ENCODE data around the gene P2RY4. TPM values are rescaled to one million over a fixed set of nuclear protein-coding genes. Genes with fewer than 3 reads are reported as not detected.
"Not testable (repeated sequence)": the region's sequence is repeated elsewhere in the genome, so short reads cannot be mapped to it uniquely, and the experiment has no call there.

P2RY4 gene
- total RNA-seq, 1 donor, result under 0.01 TPM

DNA sequence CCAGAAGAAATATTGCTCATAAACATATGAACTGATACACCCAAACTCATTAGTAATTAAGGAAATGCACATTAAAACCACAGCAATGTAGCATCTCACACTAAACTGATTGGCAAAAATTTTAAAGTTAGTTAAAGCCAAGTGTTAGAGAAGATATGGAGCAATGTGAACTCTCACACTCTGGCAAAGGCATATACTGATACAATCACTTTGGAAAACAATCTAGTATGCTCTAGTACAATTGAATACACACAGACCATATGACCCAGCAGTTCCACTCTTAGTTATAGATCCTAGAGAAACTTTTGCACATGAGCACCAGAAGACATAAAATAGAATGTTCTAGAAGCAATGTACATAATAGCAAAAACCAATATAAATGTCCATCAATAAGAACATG is 34.0 kb downstream of the P2RY4 start:
- Histone ChIP-seq H3K4me3 (ENCODE audit: insufficient read depth, low read length) (no peak overlapping the region), H2AFZ (ENCODE audit: low read length) (no peak overlapping the region), H3K27ac (ENCODE audit: low read depth, low read length) (no peak overlapping the region), H3K4me1 (ENCODE audit: insufficient read depth, low read length) (no peaks in the 10 kb centered on the region), H3K4me2 (ENCODE audit: insufficient read depth, low read length) (no peak overlapping the region), H3K9me3 (ENCODE audit: low read depth, low read length) (no peaks in the 10 kb centered on the region), H4K20me1 (ENCODE audit: insufficient read depth, low read length) (no peaks in the 10 kb centered on the region), H3K79me2 (ENCODE audit: insufficient read depth, low read length) (no peaks in the 10 kb centered on the region), H3K36me3 (ENCODE audit: insufficient read depth, low read length) (no peaks in the 10 kb centered on the region), H3K27me3 (ENCODE audit: insufficient read depth, low read length) (peaks cover 9% of the 10 kb centered on the region)
- TF ChIP-seq, protein P1, sequence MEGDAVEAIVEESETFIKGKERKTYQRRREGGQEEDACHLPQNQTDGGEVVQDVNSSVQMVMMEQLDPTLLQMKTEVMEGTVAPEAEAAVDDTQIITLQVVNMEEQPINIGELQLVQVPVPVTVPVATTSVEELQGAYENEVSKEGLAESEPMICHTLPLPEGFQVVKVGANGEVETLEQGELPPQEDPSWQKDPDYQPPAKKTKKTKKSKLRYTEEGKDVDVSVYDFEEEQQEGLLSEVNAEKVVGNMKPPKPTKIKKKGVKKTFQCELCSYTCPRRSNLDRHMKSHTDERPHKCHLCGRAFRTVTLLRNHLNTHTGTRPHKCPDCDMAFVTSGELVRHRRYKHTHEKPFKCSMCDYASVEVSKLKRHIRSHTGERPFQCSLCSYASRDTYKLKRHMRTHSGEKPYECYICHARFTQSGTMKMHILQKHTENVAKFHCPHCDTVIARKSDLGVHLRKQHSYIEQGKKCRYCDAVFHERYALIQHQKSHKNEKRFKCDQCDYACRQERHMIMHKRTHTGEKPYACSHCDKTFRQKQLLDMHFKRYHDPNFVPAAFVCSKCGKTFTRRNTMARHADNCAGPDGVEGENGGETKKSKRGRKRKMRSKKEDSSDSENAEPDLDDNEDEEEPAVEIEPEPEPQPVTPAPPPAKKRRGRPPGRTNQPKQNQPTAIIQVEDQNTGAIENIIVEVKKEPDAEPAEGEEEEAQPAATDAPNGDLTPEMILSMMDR (IDR thresholded peaks at IDR 0.05; ENCODE audit: extremely low read depth, low read depth, low read length), result no peak
- no peak for DNase-seq (ENCODE audit: insufficient read length, low spot score, missing footprints)

GRCh38 chrX:70219938-70220764 is 39.9 kb downstream of the P2RY4 start:
- H3K36me3 ChIP-seq (ENCODE audit: insufficient read depth, low read length), result no peaks in the 10 kb centered on the region
- H3K79me2 ChIP-seq (ENCODE audit: insufficient read depth, low read length), result no peaks in the 10 kb centered on the region
- no peaks in the 10 kb centered on the region for H4K20me1 ChIP-seq (ENCODE audit: insufficient read depth, low read length)
- TF ChIP-seq, protein P1 (IDR thresholded peaks at IDR 0.05; ENCODE audit: extremely low read depth, low read depth, low read length), result no peak
- no peak overlapping the region for H3K4me2 ChIP-seq (ENCODE audit: insufficient read depth, low read length)
- no peak overlapping the region for H3K4me3 ChIP-seq (ENCODE audit: insufficient read depth, low read length)
- H3K27me3 ChIP-seq (ENCODE audit: insufficient read depth, low read length), result peaks cover 10% of the 10 kb centered on the region
- no peak overlapping the region for H3K27ac ChIP-seq (ENCODE audit: low read depth, low read length)
- DNase-seq (ENCODE audit: insufficient read length, low spot score, missing footprints), result peak; percentile 35
- peaks cover 3% of the 10 kb centered on the region for H3K4me1 ChIP-seq (ENCODE audit: insufficient read depth, low read length)
- H3K9me3 ChIP-seq (ENCODE audit: low read depth, low read length), result no peaks in the 10 kb centered on the region
- H2AFZ ChIP-seq (ENCODE audit: low read length), result no peak overlapping the region

- not testable (repeated sequence) for H3K9me3 ChIP-seq (ENCODE audit: low read depth, low read length); H3K79me2 ChIP-seq (ENCODE audit: insufficient read depth, low read length); H2AFZ ChIP-seq (ENCODE audit: low read length); H4K20me1 ChIP-seq (ENCODE audit: insufficient read depth, low read length); H3K27me3 ChIP-seq (ENCODE audit: insufficient read depth, low read length); H3K4me1 ChIP-seq (ENCODE audit: insufficient read depth, low read length); H3K4me3 ChIP-seq (ENCODE audit: insufficient read depth, low read length); H3K36me3 ChIP-seq (ENCODE audit: insufficient read depth, low read length); DNase-seq (ENCODE audit: insufficient read length, low spot score, missing footprints); H3K4me2 ChIP-seq (ENCODE audit: insufficient read depth, low read length); H3K27ac ChIP-seq (ENCODE audit: low read depth, low read length)
These were observed 50.4 kb downstream of the P2RY4 start for GRCh38 chrX:70209570-70209969.

GRCh38 chrX:70208479-70208878 is 51.5 kb downstream of the P2RY4 start:
- H3K4me1 ChIP-seq (ENCODE audit: insufficient read depth, low read length), result no peaks in the 10 kb centered on the region
- DNase-seq (ENCODE audit: insufficient read length, low spot score, missing footprints), result no peak
- H3K9me3 ChIP-seq (ENCODE audit: low read depth, low read length), result no peaks in the 10 kb centered on the region
- no peak overlapping the region for H3K27ac ChIP-seq (ENCODE audit: low read depth, low read length)
- H4K20me1 ChIP-seq (ENCODE audit: insufficient read depth, low read length), result no peaks in the 10 kb centered on the region
- no peaks in the 10 kb centered on the region for H3K79me2 ChIP-seq (ENCODE audit: insufficient read depth, low read length)
- no peaks in the 10 kb centered on the region for H3K36me3 ChIP-seq (ENCODE audit: insufficient read depth, low read length)
- H3K4me2 ChIP-seq (ENCODE audit: insufficient read depth, low read length), result no peak overlapping the region
- H3K27me3 ChIP-seq (ENCODE audit: insufficient read depth, low read length), result peaks cover 9% of the 10 kb centered on the region
- H2AFZ ChIP-seq (ENCODE audit: low read length), result no peak overlapping the region
- H3K4me3 ChIP-seq (ENCODE audit: insufficient read depth, low read length), result no peak overlapping the region
- TF ChIP-seq, protein P1 (IDR thresholded peaks at IDR 0.05; ENCODE audit: extremely low read depth, low read depth, low read length), result no peak

Small RNAs within 50 kb of the gene (small RNA-seq; reads per million reads assigned to genes)
- gene RNA5SP507, result not detected

Other genes starting within 250 kb of the P2RY4 start
- gene AWAT2, start 210.3 kb downstream of the P2RY4 start, total RNA-seq, result not detected in 2 replicates
- gene OTUD6A, start 197.7 kb downstream of the P2RY4 start, total RNA-seq, result not detected in 2 replicates
- 85.0 and 88.1 TPM in 2 replicates for gene IGBP1, start 126.8 kb downstream of the P2RY4 start, total RNA-seq
- gene DGAT2L6, start 82.7 kb downstream of the P2RY4 start, total RNA-seq, result not detected in 2 replicates
- not detected in 2 replicates for gene AWAT1, start 25.5 kb downstream of the P2RY4 start, total RNA-seq
- gene ARR3, start 8.1 kb upstream of the P2RY4 start, total RNA-seq, result not detected in 2 replicates
- gene RAB41, start 22.0 kb upstream of the P2RY4 start, total RNA-seq, result not detected in 2 replicates
- 43.4 and 55.4 TPM in 2 replicates for gene PDZD11, start 29.7 kb upstream of the P2RY4 start, total RNA-seq
- gene KIF4A, start 29.9 kb upstream of the P2RY4 start, total RNA-seq, result 2.1 and 2.2 TPM in 2 replicates
- gene GDPD2, start 163.1 kb upstream of the P2RY4 start, total RNA-seq, result not detected in 2 replicates
- gene DLG3, start 184.6 kb upstream of the P2RY4 start, total RNA-seq, result 7.7 and 8.0 TPM in 2 replicates